ENCODE results near the gene MYO5B.

DNA sequence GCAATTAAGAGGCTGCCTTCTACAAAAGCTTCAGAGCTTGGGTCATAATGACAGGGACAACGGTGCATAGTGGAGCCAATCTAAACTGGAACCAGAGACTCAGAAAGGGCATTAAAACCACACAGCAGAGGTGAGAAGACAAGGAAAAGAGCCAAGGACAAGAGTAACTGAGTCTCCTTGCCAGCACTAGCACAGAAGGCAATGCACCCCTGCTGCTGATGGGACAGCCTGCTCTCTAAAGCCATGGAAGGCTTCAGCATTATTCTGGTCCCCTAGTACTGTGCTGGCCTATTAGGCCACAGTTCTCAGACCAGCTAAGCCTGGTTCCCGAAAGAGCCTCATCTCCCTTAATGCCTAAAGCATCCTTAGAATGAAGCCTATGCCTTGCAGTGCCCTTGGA is 15.5 kb downstream of the MYO5B start:
- no peak for TF ChIP-seq CTCF (IDR thresholded peaks at IDR 0.05; ENCODE audit: low read length)
- no peak for TF ChIP-seq EZH2phosphoT487 (IDR thresholded peaks at IDR 0.05; ENCODE audit: low read length)
- TF ChIP-seq EZH2 (optimal IDR thresholded peaks at IDR 0.05; ENCODE audit: low read depth, low read length): no peak
